ENCODE results near the gene PPP2R5C. TPM values are rescaled to one million over a fixed set of nuclear protein-coding genes. Genes with fewer than 3 reads are reported as not detected.
"Not testable (repeated sequence)": the region's sequence is repeated elsewhere in the genome, so short reads cannot be mapped to it uniquely, and the experiment has no call there.

The PPP2R5C gene
- total RNA-seq, 4 donors from 2014 or later, result 143 to 171 (median 169) TPM

GRCh38 chr14:101966742-101967141 lies 205.2 kb downstream of the PPP2R5C start:
- H3K4me3 ChIP-seq, result no peak overlapping the region
- H3K36me3 ChIP-seq, result no peaks in the 10 kb centered on the region
- intact Hi-C loops (cut with DNase I; ENCODE audit: low total_unique reads), result no loop called here
- peak overlapping the region in 1 of 2 donors; percentile 90 for H3K27ac ChIP-seq
- no peaks in the 10 kb centered on the region for H3K27me3 ChIP-seq
- peaks cover 0 to 10% of the 10 kb centered on the region in 2 donors for H3K4me1 ChIP-seq
- no peak for DNase-seq
- H3K9me3 ChIP-seq, result no peaks in the 10 kb centered on the region
- TF ChIP-seq POLR2A (IDR thresholded peaks at IDR 0.05), result no peak
- no peak for TF ChIP-seq CTCF (IDR thresholded peaks at IDR 0.05)

- DNase-seq, result no peak
- Histone ChIP-seq H3K4me1 (peaks cover 0 to 19% of the 10 kb centered on the region in 2 donors), H3K9me3 (no peaks in the 10 kb centered on the region), H3K4me3 (no peak overlapping the region), H3K27ac (no peak overlapping the region), H3K36me3 (no peaks in the 10 kb centered on the region), H3K27me3 (no peaks in the 10 kb centered on the region)
- TF ChIP-seq POLR2A (IDR thresholded peaks at IDR 0.05) (no peak), CTCF (IDR thresholded peaks at IDR 0.05) (no peak)
- intact Hi-C loops (cut with DNase I; ENCODE audit: low total_unique reads), result no loop called here
Measured at GRCh38 chr14:101968186-101968585, 206.7 kb downstream of the PPP2R5C start.

GRCh38 chr14:101969481-101969880 lies 208.0 kb downstream of the PPP2R5C start:
- no peak overlapping the region for H3K27ac ChIP-seq

GRCh38 chr14:101970830-101971400 lies 209.4 kb downstream of the PPP2R5C start:
- H3K27ac ChIP-seq, result peak overlapping the region in 1 of 2 donors; percentile 88
- intact Hi-C loops (cut with DNase I; ENCODE audit: low total_unique reads), result no loop called here
- H3K27me3 ChIP-seq, result no peaks in the 10 kb centered on the region
- no peak for TF ChIP-seq POLR2A (IDR thresholded peaks at IDR 0.05)
- TF ChIP-seq CTCF (IDR thresholded peaks at IDR 0.05), result no peak
- DNase-seq, result no peak
- H3K4me3 ChIP-seq, result no peak overlapping the region
- no peaks in the 10 kb centered on the region for H3K36me3 ChIP-seq
- H3K4me1 ChIP-seq, result peaks cover 0 to 18% of the 10 kb centered on the region in 2 donors
- no peaks in the 10 kb centered on the region for H3K9me3 ChIP-seq

More at GRCh38 chr14:101969481-101969880, 208.0 kb downstream of the PPP2R5C start:
- TF ChIP-seq POLR2A (IDR thresholded peaks at IDR 0.05) (no peak), CTCF (IDR thresholded peaks at IDR 0.05) (no peak)
- no peak overlapping the region for H3K4me3 ChIP-seq
- no peaks in the 10 kb centered on the region for H3K27me3 ChIP-seq
- intact Hi-C loops (cut with DNase I; ENCODE audit: low total_unique reads), result no loop called here
- H3K36me3 ChIP-seq, result no peaks in the 10 kb centered on the region
- no peaks in the 10 kb centered on the region for H3K9me3 ChIP-seq
- peaks cover 0 to 19% of the 10 kb centered on the region in 2 donors for H3K4me1 ChIP-seq
- no peak for DNase-seq

GRCh38 chr14:101971458-101971857 lies 209.9 kb downstream of the PPP2R5C start:
- H3K27me3 ChIP-seq; H3K4me3 ChIP-seq; H3K36me3 ChIP-seq; intact Hi-C loops (cut with DNase I; ENCODE audit: low total_unique reads); H3K9me3 ChIP-seq; DNase-seq: not testable (repeated sequence)
- H3K27ac ChIP-seq, result peak overlapping the region; percentile 68 to 88
- peaks cover 0 to 13% of the 10 kb centered on the region in 2 donors for H3K4me1 ChIP-seq

Data from uterus (tissue), 4 donors.